GM19455 (cell line): ENCODE results near the gene MEGF11.

Experiments used
- ATAC-seq: cut with Tn5 transposase; IDR thresholded peaks from one replicate; pipeline ENCODE4 v1.9.1; 2021; ENCODE audit not compliant: unreplicated experiment

Gene MEGF11

DNA sequence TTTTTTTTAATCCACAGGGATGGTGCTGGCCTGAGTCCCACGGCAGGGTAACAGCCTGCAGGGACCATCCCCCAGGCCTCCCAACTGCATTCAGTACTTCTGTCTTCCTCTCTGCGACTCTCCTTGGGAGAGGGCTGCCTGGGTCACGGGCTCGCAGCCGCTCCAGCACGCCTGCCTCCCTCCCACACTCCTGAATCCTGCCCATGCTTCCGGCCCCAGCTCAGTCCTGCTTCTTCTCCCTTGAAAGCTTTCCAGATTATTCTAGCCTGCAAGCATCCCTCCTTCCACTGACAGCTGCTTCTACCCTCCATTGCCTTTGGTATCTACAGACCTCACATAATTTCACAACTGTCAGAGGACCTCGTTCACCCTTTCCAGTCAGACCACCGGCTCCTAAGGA, 32.4 kb downstream of the MEGF11 start:
- ATAC-seq: no peak

DNA sequence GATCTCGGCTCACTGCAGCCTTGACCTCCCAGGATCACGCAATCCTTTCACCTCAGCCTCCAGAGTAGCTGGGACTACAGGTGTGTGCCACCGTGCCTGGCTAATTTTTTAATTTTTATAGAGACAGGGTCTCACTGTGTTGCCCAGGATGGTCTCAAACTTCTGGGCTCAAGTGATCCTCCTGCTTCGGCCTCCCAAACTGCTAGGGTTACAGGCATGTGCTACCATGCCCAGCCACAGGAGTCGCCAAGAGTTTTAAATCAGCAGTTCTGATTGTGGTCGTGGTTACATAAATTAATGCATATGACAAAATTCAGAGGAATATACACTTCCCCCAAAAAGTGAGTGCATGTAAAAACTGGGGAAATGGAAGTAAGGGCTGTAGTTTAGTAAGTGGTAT, 32.9 kb downstream of the MEGF11 start:
- ATAC-seq: no peak

DNA sequence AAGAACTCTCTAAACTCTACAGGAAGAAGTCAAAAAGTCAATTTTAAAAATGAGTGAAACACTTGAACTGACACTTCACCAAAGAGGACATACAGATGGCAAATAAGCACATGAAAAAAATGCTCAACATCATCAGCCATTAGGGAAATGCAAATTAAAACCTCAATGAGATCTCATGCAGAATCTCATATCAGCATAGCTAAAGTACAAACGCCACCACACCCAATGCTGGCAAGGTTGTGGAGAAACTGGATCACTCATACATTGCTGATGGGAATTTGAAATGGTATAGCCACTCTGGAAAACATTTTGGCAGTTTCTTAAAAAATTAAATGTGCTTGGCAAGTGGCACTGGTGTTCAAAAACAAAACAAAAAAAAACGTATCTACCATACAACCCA, 34.2 kb downstream of the MEGF11 start:
- ATAC-seq: no peak

DNA sequence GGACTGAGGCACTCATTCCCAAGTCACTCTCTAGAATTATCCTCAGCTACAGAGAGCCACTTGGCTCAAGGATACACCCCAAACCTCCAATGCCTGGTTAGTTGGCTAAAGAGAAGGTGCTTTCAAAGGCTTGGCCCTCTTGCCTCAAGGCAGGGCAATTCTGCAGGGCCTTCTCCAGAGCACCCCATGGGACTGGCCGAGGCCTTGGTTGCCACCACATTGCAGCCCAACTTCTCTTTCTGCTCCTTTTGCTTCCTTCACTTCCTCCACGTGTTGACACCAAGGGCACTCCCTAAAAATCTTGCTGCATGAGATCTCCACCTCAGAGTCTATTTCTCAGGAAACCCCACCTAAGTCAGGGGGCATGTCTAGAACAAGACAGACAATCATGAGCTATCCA, 36.7 kb downstream of the MEGF11 start:
- no peak for ATAC-seq

DNA sequence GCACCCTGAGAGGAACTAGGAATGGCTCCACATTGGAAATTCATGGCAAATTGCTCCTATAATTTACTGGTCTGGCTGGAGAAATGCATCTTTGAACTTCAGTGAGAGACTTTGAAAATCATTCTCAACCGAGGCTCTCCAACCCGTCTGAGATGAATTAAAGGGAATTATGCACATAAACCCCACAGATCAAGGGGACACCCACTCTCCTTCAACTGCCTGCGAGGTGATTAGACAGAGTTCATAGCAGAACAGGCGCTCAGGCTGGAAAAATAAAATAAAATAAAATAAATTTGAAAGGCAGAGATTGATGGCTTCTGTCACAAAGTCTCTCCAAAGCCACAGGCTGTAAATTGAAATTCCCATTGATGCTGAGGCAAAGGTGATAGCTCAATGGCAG, 37.7 kb downstream of the MEGF11 start:
- no peak for ATAC-seq

DNA sequence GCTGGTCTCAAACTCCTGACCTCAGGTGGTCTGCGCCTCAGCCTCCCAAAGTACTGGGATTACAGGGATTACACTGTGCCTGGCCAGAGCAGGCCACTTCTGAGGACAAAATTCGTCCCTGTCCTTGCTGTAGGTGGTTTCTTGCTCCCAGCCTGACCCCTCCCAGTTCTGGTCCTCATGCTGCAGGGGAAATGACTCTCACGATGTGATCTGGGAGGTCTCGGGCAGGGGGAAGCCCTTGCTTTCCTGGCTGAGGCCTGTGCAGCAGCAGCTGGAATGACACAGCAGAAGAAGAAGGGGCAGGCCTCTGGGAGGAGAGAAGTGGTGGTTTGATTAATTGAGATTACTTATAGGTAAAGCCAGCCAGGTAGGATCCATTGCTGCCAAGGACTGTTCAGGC, 39.3 kb downstream of the MEGF11 start:
- no peak for ATAC-seq

DNA sequence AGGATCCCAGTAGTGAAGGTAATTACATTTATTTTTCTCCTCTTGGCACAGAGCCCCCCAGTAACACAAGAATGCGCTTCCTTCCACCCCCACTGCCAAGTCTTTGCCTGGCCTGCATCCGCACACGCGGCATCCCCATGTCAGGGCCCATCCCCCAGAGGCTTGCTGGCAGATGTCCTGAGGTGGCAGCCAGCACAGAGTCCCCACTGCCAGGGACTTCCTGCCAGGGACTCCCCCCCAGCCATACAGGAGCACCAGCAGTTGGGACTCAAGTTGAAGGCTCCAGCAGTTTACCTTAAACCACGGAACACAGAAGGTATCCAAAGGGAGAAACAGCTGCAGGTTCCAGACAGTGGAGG, 41.0 kb downstream of the MEGF11 start:
- ATAC-seq: no peak

DNA sequence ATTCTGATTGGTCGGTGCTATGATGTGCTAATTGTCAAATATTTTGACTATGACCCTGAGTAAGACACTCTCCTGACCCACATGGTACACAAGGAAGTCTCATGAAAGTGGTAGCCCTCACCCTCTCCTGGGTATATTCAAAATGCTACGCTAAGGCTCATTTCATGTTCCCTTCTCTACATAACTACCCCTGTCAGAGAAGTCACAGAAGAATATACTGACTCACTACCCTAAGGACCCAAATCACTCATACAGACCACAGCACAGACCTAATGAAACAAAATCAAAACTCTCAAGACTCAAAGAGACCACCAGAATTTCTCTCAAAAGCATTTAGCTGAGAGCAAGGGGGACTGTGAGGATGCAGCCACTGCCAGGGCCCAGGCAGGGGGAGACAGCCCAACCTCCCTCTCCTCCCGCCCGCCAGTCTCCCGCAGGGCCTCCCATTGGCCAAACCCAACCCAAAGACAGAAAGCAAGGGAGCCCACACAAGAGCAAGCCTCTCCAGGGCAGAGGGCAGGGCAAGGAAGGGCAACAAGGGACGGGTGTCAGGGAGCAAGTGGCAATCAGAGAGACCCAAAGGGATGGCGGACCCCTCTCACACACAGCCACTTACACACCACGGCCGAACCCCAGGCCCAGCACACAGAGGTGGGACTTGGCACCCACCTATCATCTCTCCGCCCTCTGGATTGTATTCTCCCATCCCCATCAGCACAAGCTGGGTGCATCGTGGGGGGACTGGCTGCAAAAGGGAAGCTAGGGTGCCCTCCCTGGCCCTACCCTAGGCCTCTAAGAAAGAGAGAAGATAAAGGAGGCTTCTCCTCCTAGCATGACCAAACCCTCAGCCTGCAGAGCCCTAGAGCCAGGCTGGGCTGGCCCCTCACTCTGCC, 41.6 kb downstream of the MEGF11 start:
- no peak for ATAC-seq

DNA sequence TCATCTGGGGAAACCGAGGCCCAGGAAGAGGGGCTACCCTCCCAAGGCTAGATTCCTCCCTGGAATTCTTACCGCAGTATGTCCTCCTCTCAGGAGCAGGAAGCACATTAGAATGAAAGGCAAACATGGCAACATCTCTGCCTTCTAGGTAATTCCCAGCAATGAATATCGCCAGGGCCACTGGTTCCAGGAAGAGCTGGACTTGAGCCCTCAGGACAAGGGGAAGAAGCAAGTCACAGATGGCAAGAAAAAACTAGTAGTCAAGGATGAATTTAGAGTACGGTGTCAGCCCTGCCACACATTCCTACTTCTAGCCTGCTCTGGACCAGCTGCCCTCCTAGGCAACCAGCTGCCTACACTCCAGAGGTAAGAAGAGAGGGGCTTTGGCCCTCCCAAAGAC, 42.9 kb downstream of the MEGF11 start:
- no peak for ATAC-seq

DNA sequence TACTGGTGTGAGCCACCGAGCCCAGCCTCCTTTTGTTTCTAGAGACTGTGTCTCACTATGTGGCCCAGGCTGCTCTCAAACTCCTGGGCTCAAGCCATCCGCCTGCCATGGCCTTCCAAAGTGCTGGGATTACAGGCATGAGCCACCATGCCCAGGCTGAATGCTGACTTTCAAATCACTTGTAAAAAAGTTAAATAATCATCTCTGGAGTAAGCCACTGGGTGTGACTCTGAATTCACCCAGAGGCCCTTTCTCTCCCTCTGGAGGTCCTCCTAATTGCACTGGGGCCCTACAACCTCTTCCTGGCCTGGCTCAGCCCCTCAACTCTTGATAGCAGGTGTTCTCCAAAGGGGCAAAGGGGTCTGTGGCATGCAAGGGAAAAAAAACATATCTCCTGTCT, 54.8 kb downstream of the MEGF11 start:
- no peak for ATAC-seq

DNA sequence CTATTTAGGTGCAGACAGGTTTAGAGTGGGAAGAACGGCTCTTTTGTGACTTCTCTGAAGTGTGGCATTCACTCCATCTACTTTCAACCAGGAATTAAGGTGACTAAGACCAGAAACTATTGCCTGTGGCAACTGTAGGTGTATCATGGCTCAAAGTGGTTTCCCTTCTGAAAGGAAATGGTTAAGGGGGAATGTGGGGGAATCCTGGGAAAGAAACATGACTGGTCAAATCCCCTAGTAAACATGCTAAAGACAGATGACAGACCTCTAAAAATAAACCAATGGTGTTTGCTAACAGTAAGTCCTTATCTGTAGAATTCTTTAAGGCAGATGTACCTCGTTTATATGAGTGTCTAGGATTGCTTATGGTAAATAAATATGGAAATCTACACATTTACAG, 56.9 kb downstream of the MEGF11 start:
- ATAC-seq: no peak

DNA sequence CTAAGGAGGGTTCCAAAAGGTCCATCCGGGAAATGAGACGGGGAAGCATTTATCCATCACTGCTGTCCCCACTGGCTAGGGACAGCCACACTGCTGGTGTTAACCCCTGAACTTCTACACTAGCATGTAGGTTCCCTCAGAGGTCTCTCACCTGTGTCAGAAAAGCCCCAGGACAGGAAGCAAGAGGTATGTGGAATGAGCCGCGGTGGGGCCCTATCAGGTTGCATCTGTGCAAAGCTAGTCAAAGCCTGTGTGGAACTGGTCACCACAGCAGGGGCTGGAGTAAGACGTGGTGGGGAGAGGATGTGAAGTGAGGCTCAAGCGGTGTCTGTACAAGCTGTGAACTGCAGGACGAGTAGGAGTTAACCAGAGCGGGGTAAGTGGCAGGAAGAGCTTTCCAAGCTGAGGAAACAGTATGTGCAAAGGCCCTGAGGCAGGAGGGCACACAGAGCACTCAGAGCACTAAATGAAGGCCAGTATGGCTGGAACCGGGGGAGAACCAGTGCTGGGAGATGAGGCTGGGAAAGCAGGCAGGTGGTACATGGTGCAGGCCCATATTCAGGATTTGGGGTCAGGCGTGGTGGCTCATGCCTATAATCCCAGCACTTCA, 57.8 kb downstream of the MEGF11 start:
- ATAC-seq: no peak

DNA sequence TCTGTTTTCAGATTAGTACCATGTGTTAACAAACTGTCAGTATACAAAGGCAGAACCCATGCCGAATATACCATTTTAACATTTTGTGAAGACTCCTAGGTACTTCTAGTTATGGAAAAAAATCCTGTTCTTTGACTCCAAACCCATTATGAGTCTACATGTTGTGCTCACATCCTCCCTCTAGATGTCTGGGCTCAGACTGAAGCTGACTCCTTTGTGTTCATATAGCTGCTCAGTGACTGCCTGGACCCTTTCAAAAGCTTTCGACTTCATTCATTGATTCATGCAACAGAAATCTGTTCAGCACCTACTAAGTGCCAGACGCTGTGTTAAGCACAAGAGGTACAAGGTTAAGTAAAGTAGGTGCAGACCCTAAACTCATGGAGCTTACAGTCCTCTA, 60.5 kb downstream of the MEGF11 start:
- ATAC-seq: no peak

DNA sequence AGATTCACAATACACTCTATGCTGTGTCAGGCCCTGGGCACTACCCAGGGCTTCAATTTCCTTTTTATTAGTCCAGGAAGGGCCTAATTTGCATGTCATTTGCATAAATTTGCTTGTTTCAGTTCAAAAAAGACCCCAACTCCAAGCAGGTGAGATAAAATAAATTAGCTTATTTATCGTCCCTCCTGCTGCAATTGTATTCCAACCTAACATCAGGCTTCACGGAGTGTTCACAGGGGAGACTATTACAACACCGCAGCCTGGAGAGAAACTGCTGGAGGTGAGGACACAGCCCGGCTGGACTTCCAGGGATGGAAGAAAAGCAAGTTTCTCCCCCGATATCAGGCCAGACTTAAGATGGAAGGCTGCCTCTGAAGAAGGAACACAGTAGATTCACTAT, 62.8 kb downstream of the MEGF11 start:
- no peak for ATAC-seq

DNA sequence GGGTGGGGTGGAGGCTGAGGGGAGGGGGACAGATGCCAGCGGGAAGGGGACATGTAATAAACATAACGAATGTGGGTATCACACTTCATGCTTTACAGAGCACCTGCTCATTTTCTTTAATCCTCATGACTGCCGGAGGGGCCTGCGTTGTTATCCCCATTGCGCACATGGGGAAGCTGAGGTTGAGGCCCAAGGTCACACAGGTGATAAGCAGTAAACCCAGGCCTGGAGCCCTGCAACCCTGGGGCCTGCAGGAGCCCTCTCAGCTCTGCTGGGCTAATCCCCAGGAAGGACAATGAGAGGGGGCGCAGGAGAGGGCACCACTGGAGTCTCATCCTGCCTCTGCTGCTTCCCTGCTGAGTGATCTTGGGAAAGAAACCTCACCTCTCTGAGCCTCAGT, 64.3 kb downstream of the MEGF11 start:
- no peak for ATAC-seq

DNA sequence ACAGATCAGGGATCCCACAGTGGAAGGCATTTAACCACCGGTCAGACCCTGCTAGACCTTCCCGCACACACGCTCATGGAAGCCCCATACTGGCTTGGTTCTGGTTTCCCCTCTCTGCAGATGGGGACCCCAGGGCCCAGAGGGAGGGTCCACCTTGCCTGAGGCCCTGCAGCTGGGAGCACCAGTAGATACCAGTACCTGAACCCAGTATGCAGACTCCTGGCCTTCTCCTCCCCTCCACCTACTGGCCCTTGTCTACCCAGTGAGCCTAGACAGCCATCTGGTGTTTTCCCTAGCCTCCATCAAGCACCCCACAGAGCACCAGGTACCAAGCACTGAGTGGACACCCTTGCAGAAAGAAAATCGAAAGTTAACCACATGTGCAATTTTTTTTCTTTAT, 65.1 kb downstream of the MEGF11 start:
- ATAC-seq: no peak

DNA sequence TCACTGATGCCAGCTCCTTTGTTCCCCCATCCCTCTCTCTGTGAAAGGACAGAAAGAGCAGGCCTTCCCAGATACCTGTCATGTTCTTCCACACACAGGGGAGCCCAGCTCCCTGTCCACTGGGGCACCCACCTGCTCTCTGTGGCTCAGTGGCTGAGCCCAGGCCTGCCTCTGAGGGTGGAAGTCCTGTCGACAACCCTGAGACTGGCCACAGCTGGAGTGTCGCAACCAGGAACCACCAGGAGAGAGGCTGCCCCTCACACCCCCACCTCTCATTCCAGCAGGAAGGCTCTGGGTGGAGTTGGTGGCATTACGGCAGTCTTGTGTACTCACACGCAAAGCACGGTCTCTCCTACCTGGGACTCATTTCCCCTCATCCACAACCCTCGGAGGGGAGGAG, 66.3 kb downstream of the MEGF11 start:
- no peak for ATAC-seq

DNA sequence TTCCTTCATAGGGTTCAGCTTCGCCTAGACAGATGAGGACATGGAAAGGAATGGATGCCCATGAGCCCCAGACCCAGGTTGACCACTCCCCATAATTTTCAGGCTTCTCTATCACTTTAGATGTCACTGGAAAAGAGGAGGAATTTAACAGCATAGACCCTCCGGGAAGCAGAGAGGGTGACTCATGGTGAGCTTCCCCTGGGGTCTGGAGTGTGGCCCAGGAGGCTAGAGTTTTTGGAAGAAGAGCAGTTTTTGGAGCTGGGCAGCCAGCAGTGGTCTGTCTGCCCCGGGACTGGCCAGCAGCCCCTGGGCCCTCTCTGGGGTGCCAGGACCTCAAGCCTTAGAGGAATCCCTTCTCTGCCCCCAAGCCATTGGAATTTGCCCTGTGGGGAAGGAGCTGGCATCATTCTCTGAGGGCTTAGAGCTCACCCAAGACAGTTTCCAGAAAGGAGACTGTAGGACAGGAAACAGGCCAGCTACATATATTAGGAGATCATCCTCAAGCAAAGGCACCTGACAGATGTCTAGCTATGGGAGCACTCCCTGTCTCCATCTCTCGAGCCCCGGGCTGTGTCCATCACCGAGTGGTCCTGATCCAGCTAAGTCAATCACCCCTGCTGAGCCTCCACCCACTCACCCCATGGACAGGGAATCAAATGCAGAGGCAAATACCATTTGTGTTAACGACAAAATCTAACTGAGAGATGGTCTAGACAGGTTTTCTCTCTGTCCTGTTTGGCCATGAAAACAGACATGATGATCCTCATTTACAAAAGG, 67.3 kb downstream of the MEGF11 start:
- no peak for ATAC-seq

DNA sequence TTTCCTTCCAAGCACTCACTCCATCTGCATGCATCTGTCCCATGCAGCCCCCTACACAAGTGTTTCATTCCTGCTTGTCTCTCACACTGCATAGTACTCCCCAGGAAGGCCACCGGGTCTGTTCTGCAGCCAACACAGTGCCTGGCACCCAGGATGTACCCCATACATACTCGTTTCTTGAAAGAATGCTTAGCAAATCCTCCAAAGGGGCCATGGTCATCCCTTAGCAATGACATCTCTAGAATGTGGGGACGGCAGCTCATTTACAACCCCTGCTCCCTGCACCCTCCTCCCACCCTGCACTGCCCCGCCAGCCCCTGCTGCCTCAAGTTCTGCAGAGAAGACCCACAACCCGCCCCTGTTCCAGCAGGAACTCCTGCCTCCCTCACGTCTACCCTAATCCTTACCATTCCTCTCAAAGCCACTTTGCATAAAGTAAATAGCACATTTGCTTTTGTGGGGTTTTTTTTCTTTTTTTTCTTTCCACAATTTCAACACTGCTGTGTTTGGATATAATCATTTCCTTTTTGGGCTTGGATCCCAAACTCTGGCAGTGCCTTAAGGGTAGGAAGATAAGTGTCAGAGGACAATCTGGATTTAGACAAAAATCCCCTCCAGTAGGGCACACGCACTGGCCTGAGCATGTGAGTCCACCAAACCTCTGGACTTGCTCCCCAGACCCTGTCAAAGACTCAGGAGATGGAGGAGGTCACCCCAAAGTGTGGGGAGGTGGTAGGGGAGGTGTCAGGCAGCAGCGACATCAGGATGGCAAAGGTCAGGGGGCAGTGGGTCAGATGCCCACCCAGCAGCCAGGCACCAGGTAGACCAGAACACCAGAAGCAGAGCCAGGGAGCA, 68.4 kb downstream of the MEGF11 start:
- no peak for ATAC-seq

DNA sequence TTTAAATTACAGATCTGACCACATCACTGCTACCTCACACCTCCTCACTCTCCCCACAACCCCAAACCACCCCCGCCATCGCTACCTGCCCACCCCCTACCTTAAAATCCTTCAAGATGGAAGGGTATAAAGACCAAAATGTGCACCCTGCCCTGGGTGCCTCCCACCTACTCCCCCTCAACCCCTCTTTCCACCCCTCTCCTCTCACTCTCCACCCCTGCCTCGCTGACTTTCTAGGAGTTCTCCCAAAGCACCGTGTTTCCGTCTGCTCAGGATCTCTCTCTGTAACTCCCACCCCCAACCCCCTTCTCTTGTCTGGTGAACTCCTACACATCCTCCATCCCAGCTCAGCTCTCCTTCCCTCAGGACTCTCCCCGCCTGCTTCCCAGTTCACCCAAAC, 69.1 kb downstream of the MEGF11 start:
- ATAC-seq: no peak

DNA sequence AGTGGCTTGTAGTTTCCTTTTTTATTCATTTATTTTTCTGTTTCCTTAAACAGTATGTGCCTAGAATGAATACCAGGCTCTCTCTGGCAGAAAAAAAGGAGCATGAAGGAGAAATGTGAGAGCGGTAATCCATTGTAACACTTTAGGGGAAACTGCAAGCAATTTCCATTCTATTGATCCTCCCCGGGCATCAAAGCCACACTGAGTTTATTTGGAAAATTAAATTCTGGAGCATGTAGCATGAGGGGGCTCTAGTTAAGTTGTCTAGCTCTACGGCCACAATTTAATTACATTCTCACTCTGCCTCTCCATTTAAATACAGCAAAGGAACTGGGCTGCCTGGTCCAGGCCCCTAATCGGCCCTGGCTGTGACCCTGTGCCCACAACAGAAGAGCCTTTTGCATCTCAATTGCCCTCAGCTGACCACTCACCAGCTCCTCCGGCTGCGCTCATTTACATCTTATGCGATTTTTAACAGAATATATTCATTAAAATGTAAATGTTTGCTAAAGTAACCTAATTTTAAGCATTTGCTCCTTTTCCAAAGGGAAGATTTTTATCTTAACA, 72.9 kb downstream of the MEGF11 start:
- no peak for ATAC-seq
